GM19043 (cell line): Measurements from ENCODE around the gene TNRC6C.
"Not testable (repeated sequence)": the region's sequence is repeated elsewhere in the genome, so short reads cannot be mapped to it uniquely, and the experiment has no call there.

Experiments used
- ATAC-seq: cut with Tn5 transposase; IDR thresholded peaks from one replicate; pipeline ENCODE4 v1.9.1; 2021; ENCODE audit warnings: low read depth; ENCODE audit not compliant: unreplicated experiment

TNRC6C gene

GRCh38 chr17:77929871-77930436 is 28.5 kb upstream of the TNRC6C start:
- no peak for ATAC-seq

DNA sequence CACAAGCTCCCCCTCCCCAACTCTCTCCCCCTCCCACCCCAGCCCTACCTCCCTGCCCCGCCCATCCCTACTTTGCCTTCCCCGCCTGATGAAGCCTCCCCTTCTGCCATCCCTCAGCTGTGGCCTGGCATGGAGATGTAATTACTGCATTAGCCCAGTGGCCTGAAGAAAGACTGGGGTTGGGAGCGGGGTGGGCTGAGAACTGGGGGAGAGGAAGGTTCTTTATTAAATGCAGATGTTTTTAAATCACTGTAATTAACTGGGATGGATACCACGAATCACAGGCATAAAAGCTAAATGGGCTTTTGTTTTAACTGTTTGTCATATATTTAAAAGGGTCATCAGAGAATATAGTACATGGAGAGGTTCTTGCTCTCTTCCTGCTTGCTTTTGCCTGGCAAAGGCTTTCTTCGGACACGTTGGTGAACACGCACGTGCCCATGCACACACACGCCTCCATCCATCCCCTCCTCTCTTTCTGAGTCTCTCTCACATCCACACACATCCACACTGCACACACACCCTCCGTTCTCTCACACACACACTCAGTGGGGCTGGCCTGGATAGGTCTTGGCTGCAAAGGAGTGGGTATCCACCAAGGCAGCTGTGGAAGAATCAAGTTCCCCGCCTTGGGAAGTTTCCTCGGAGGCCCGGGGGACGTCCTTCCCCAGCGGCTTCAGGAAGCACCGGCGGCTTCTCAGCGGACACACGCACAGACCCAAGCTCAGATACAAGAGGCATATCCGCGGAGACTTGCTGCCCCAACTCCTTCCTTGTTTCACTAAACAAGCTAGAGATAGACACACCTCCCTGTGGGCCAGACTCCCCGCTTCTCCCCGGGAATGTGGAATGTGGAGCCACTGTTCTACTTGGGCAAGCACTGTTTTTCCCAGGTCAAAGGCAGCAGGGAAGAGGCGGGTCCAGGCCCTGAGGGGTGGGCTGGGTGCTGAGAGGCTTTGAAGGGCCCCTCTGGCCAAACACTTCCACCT is 27.4 kb upstream of the TNRC6C start:
- no peak for ATAC-seq

DNA sequence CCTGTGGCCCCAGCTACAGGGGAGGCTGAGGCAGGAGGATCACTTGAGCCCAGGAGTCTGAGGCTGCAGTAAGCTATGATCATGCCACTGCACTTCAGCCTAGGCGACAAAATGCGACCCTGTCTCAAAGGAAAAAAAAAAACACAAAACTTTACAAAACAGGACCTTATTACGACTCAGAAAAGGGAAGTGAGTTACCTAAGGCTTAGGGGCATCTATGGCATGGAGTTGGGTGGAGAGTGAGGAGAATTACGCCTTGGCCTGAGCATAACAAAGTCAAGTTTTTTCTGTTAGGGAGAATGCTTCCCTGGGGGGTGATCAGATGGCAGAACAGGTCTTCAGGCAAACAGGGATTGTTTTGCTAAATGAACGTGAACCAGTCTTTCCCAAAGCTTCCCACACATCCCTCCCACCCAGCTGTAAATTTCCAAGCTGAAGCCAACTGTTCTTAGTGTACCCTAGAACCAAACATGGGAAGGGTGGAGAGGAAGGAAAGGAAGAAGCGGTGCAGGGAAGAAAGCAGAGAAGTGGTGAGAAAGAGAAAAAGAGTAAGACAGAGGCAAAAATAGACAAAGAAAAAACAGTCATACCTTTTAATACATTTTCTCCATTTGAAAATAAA is 24.6 kb upstream of the TNRC6C start:
- no peak for ATAC-seq

GRCh38 chr17:77935121-77935571 is 23.4 kb upstream of the TNRC6C start:
- no peak for ATAC-seq

DNA sequence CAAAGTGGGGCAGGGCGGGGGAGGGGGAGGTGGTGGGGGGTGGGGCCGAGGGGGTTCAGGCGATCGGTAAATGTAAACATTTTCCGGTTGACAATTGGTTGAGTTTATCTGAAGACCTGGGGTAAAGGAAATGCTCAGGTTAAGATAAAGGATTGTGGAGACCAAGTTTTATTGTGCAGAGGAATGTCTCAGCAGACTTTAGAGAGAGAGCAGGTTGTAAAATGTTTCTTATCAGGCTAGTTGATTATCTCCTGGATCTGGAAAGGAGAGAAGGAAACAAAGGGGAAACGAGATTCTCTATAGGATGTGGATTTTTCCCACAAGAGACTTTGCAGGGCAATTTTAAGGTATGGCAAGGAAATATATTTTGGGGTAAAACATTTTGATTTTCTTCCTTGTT is 22.8 kb upstream of the TNRC6C start:
- not testable (repeated sequence) for ATAC-seq

DNA sequence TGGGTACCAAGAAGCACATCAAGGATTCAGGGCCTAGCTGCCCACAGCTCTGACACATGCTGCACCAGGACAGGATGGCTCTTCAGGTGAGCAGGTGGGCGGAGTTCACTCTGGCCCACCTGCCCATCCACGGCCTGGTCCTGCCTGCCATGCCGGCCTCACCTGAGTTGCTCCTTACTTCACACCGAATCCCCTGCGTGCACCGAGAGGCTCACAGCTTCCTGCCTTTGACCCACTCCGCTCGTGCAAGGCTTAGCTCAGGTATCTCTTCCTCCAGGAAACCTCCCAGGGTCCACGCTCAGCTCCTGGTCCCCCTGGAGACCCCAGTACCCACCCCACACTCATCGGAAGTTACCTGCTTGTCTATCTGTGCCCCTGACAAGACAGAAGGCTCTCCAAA is 21.6 kb upstream of the TNRC6C start:
- ATAC-seq: no peak

- no peak for ATAC-seq
Measured at GRCh38 chr17:77941004-77941403, 17.5 kb upstream of the TNRC6C start.

- ATAC-seq: no peak
Measured at GRCh38 chr17:77942112-77942988, 16.2 kb upstream of the TNRC6C start.

DNA sequence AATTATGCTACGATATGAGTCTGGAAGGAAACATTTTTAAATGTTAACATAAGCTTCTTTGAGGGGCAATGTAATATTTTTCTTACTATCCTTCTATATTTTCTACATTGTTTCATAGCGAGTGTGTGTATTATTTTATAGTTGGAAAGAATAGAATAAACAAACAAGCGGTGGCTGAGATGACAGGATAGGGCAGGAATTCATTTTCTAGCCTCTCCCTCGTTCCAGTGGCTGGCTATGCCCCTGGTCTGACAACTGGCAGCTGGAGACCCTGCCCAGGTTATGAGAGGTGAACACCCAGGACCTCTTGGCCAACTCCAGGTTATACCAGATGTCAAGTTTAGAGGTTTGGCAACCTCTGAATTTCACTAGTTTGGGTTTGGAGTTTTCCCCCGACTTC is 14.5 kb upstream of the TNRC6C start:
- ATAC-seq: no peak

DNA sequence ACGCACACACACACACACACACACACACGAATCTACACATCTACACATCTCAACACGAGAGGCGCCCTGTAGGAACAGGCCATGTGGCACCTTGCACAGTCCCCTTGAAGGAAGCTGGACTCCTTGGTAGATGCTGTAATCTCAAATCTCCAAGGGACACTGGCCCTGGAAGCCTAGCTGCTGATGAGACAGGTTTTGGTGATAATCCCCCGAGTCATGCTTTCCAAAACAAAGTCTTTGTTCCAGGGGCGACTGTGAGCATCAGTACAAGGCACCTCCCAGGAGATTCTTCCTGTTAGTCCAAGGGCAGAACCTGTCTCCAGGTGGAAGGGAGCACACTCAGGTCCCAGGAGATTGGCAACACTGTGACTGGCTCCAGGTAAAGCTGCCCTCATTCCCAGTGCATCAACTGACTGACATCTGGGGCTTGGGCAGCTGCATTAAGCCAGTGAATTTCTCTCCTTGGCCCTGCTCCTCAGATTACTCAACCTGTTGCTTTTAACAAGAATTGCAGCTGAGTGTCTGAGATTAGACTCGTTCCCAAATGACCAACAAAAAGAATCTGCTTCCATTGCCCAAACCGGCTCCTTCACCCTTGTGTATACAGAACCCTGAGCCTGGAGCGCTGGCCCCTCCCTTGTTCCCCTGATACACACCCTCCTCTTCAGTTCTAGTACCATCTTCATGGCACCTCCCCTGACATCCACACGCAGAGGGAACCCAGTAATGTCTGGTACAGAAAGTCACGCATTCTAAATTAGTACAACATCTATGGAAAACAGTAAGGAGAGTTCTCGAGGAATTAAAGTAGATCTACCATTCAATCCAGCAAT is 13.9 kb upstream of the TNRC6C start:
- no peak for ATAC-seq

DNA sequence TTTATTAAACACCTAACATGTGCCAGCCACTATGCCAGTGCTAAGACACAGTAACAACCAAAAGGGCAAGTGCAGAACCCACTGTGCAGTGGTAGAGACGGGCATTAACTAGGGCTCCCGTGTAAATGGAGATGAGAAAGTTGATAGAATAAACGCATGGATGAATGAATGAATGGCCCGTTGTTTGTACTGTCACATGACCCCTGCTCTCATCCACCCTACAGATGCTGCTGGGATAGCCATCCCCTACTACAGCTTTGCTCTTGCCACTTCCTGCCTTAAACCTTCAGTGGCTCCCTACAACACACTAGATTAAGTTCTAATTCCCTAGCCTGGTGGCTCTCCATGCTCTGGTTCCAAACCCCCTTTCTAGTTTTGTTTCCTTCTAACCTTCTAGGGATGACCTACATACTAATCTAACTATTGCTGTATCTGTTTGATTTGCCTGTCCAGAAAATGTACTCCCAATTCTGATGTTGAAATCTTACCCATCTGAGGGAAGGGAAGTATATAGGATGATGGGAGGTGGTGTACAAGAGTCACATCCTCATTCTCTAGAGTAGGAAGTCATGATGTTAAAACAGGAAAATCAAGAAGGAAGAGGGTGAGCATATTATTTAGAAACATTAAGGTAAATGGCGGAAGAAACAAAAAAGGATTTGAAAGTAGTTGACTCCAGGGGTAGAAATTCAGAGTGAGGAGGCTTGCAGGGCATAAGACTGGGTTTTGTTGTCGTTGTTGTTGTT is 11.4 kb upstream of the TNRC6C start:
- ATAC-seq: no peak

GRCh38 chr17:77948690-77949114 is 9.8 kb upstream of the TNRC6C start:
- ATAC-seq: no peak

- ATAC-seq: no peak
Measured at GRCh38 chr17:77951123-77951522, 7.4 kb upstream of the TNRC6C start.

GRCh38 chr17:77952368-77952767 is 6.1 kb upstream of the TNRC6C start:
- ATAC-seq: no peak

DNA sequence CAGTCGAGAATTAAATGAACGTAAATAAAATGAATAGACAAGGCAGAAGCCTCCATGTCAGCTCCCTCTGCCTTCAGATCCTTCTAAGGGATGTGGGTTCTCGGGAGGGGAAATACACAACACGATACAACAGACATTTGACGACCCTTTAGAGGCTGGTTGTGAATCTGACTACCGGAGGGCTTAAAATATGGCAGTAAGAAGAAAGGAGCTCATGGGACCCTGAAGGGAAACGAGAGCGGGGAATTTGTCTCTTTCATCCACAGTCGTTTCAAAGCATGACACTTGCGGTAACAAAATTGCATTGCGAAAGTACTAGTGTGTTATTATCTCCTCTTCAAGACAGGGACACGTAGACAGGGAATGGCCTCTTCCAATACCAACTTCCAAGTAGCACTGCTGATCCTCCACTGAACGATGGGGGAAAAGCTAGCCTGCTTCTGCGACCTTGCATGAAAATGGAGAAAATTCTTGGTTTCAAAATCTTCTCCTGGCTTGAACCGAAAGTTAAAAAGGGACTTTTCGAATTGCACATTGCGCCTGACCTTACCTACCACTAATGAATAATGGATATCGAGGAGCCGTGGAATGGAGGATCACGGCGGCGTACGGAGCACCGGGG is 1.2 kb upstream of the TNRC6C start:
- ATAC-seq: no peak

GRCh38 chr17:77958716-77959125 is 218 bp downstream of the TNRC6C start:
- ATAC-seq: no peak

DNA sequence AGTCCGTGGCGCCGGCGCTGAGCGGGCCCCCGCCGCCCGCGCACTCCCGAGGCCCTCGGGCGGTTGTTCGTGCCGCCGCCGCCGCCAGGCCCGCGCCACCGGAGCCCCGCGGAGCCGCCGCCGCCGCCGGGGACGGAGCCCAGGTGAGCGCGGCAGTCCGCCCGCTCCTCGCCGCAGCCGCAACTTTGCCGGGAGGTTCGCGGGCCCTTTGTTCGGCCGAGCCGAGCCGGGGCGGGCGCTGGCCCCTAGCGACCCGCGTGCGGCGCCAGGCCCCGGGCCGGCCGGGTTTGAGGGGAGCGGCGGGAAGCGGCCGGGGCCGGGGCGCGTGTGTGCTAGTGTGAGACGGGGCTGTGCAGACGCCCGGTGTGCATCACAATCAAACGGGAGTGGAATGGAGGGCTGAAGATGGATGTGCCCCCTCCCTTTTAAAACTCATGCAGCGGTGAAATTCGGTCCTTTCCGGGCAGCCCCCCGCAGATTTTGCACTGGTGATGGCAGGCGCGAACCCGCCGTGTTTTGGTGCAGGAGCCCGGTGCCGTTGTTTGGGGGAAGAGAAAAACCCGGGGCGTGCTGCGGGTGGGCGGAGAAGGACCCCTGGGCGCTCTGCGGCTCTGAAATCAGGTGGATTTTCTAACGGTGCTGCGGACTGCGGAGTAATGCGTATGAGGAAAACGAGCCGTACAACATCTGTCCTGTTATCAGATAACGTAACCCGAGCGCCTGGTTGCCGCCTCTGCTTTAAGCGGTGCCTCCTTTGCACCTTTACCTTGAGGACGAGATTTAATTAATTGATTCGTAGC is 823 bp downstream of the TNRC6C start:
- ATAC-seq: no peak
